ENCODE results near the gene CPT2.

DNA sequence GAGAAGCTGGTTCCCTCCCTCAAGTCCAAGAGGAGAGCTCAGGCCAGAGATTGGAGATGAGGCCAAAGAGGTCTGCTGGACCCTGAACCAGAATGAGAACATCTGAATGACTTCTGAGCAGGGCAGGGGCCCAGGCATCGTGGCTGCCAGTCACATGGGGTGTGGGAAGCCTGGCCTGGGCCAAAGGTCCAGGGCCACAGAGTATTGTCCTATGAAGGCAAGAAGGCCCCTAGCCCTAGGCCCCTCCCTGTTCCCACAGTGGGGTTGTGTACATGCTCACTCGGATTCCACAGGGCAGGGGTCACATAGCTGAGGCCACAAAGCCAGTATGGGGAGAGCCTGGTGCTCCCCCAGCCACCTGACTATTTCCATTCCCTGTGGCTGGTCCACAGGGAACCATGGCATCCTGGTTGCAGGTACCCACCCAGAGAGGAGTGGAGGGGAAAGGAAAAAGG is 35.7 kb upstream of the CPT2 start:
- TF ChIP-seq POLR2A (IDR thresholded peaks at IDR 0.05) = no peak
- TF ChIP-seq CTCF (IDR thresholded peaks at IDR 0.05) = no peak
